ENCODE measurements around the gene ALG8.

Gene ALG8

GRCh38 chr11:78151804-78152203, 12.4 kb upstream of the ALG8 start:
- H3K27ac ChIP-seq (ENCODE audit: low read depth, low read length): no peak overlapping the region
- no peak overlapping the region for H3K4me3 ChIP-seq (ENCODE audit: low read length)
- no peaks in the 10 kb centered on the region for H3K4me1 ChIP-seq (ENCODE audit: control insufficient read depth, insufficient read depth, low read length)
- H3K9ac ChIP-seq (ENCODE audit: low read length): no peak overlapping the region
- no peaks in the 10 kb centered on the region for H3K36me3 ChIP-seq (ENCODE audit: control insufficient read depth, insufficient read depth, low read length)
- H3K27me3 ChIP-seq (ENCODE audit: control insufficient read depth, insufficient read depth, low read length): no peaks in the 10 kb centered on the region

- no peaks in the 10 kb centered on the region for H3K27me3 ChIP-seq (ENCODE audit: control insufficient read depth, insufficient read depth, low read length)
- no peak overlapping the region for H3K9ac ChIP-seq (ENCODE audit: low read length)
- H3K27ac ChIP-seq (ENCODE audit: low read depth, low read length): no peak overlapping the region
- no peaks in the 10 kb centered on the region for H3K4me1 ChIP-seq (ENCODE audit: control insufficient read depth, insufficient read depth, low read length)
- H3K36me3 ChIP-seq (ENCODE audit: control insufficient read depth, insufficient read depth, low read length): no peaks in the 10 kb centered on the region
- no peak overlapping the region for H3K4me3 ChIP-seq (ENCODE audit: low read length)
These were observed 11.3 kb upstream of the ALG8 start for GRCh38 chr11:78150754-78151153.

- Histone ChIP-seq H3K4me3 (ENCODE audit: low read length) (no peak overlapping the region), H3K27me3 (ENCODE audit: control insufficient read depth, insufficient read depth, low read length) (no peaks in the 10 kb centered on the region), H3K27ac (ENCODE audit: low read depth, low read length) (no peak overlapping the region), H3K36me3 (ENCODE audit: control insufficient read depth, insufficient read depth, low read length) (no peaks in the 10 kb centered on the region), H3K4me1 (ENCODE audit: control insufficient read depth, insufficient read depth, low read length) (no peaks in the 10 kb centered on the region), H3K9ac (ENCODE audit: low read length) (no peak overlapping the region)
These were observed 10.9 kb upstream of the ALG8 start for GRCh38 chr11:78150346-78150745.

GRCh38 chr11:78149646-78150045, 10.2 kb upstream of the ALG8 start:
- no peak overlapping the region for H3K9ac ChIP-seq (ENCODE audit: low read length)
- H3K27me3 ChIP-seq (ENCODE audit: control insufficient read depth, insufficient read depth, low read length): no peaks in the 10 kb centered on the region
- no peak overlapping the region for H3K27ac ChIP-seq (ENCODE audit: low read depth, low read length)
- no peaks in the 10 kb centered on the region for H3K36me3 ChIP-seq (ENCODE audit: control insufficient read depth, insufficient read depth, low read length)
- H3K4me3 ChIP-seq (ENCODE audit: low read length): no peak overlapping the region
- no peaks in the 10 kb centered on the region for H3K4me1 ChIP-seq (ENCODE audit: control insufficient read depth, insufficient read depth, low read length)

- H3K4me1 ChIP-seq (ENCODE audit: control insufficient read depth, insufficient read depth, low read length): no peaks in the 10 kb centered on the region
- no peaks in the 10 kb centered on the region for H3K27me3 ChIP-seq (ENCODE audit: control insufficient read depth, insufficient read depth, low read length)
- H3K36me3 ChIP-seq (ENCODE audit: control insufficient read depth, insufficient read depth, low read length): no peaks in the 10 kb centered on the region
- no peak overlapping the region for H3K9ac ChIP-seq (ENCODE audit: low read length)
- no peak overlapping the region for H3K4me3 ChIP-seq (ENCODE audit: low read length)
- no peak overlapping the region for H3K27ac ChIP-seq (ENCODE audit: low read depth, low read length)
These were observed 8.4 kb upstream of the ALG8 start for GRCh38 chr11:78147807-78148206.

GRCh38 chr11:78145511-78146025, 6.1 kb upstream of the ALG8 start:
- Histone ChIP-seq H3K4me3 (ENCODE audit: low read length) (no peak overlapping the region), H3K9ac (ENCODE audit: low read length) (no peak overlapping the region), H3K27me3 (ENCODE audit: control insufficient read depth, insufficient read depth, low read length) (no peaks in the 10 kb centered on the region), H3K4me1 (ENCODE audit: control insufficient read depth, insufficient read depth, low read length) (no peaks in the 10 kb centered on the region), H3K36me3 (ENCODE audit: control insufficient read depth, insufficient read depth, low read length) (no peaks in the 10 kb centered on the region), H3K27ac (ENCODE audit: low read depth, low read length) (no peak overlapping the region)

GRCh38 chr11:78140392-78141077, 1.1 kb upstream of the ALG8 start:
- H3K4me1 ChIP-seq (ENCODE audit: control insufficient read depth, insufficient read depth, low read length): peaks cover 5% of the 10 kb centered on the region
- no peak overlapping the region for H3K27ac ChIP-seq (ENCODE audit: low read depth, low read length)
- no peaks in the 10 kb centered on the region for H3K27me3 ChIP-seq (ENCODE audit: control insufficient read depth, insufficient read depth, low read length)
- H3K36me3 ChIP-seq (ENCODE audit: control insufficient read depth, insufficient read depth, low read length): no peaks in the 10 kb centered on the region
- peak overlapping the region; percentile 77 for H3K4me3 ChIP-seq (ENCODE audit: low read length)
- no peak overlapping the region for H3K9ac ChIP-seq (ENCODE audit: low read length)

GRCh38 chr11:78138694-78139421, 568 bp downstream of the ALG8 start:
- peaks cover 5% of the 10 kb centered on the region for H3K4me1 ChIP-seq (ENCODE audit: control insufficient read depth, insufficient read depth, low read length)
- peak overlapping the region; percentile 77 for H3K4me3 ChIP-seq (ENCODE audit: low read length)
- peak overlapping the region; percentile 46 for H3K9ac ChIP-seq (ENCODE audit: low read length)
- H3K36me3 ChIP-seq (ENCODE audit: control insufficient read depth, insufficient read depth, low read length): no peaks in the 10 kb centered on the region
- peak overlapping the region; percentile 31 for H3K27ac ChIP-seq (ENCODE audit: low read depth, low read length)
- H3K27me3 ChIP-seq (ENCODE audit: control insufficient read depth, insufficient read depth, low read length): no peaks in the 10 kb centered on the region

GRCh38 chr11:78138291-78138690, 1.1 kb downstream of the ALG8 start:
- peak overlapping the region; percentile 77 for H3K4me3 ChIP-seq (ENCODE audit: low read length)
- no peaks in the 10 kb centered on the region for H3K27me3 ChIP-seq (ENCODE audit: control insufficient read depth, insufficient read depth, low read length)
- no peak overlapping the region for H3K9ac ChIP-seq (ENCODE audit: low read length)
- H3K4me1 ChIP-seq (ENCODE audit: control insufficient read depth, insufficient read depth, low read length): peaks cover 5% of the 10 kb centered on the region
- no peak overlapping the region for H3K27ac ChIP-seq (ENCODE audit: low read depth, low read length)
- H3K36me3 ChIP-seq (ENCODE audit: control insufficient read depth, insufficient read depth, low read length): no peaks in the 10 kb centered on the region

GRCh38 chr11:78132475-78132874, 7.0 kb downstream of the ALG8 start:
- Histone ChIP-seq H3K4me3 (ENCODE audit: low read length) (no peak overlapping the region), H3K4me1 (ENCODE audit: control insufficient read depth, insufficient read depth, low read length) (no peaks in the 10 kb centered on the region), H3K27ac (ENCODE audit: low read depth, low read length) (no peak overlapping the region), H3K27me3 (ENCODE audit: control insufficient read depth, insufficient read depth, low read length) (no peaks in the 10 kb centered on the region), H3K36me3 (ENCODE audit: control insufficient read depth, insufficient read depth, low read length) (no peaks in the 10 kb centered on the region), H3K9ac (ENCODE audit: low read length) (no peak overlapping the region)

- H3K9ac ChIP-seq (ENCODE audit: low read length): no peak overlapping the region
- H3K27me3 ChIP-seq (ENCODE audit: control insufficient read depth, insufficient read depth, low read length): no peaks in the 10 kb centered on the region
- no peak overlapping the region for H3K4me3 ChIP-seq (ENCODE audit: low read length)
- no peak overlapping the region for H3K27ac ChIP-seq (ENCODE audit: low read depth, low read length)
- H3K4me1 ChIP-seq (ENCODE audit: control insufficient read depth, insufficient read depth, low read length): no peaks in the 10 kb centered on the region
- no peaks in the 10 kb centered on the region for H3K36me3 ChIP-seq (ENCODE audit: control insufficient read depth, insufficient read depth, low read length)
These were observed 7.5 kb downstream of the ALG8 start for GRCh38 chr11:78131956-78132355.

- Histone ChIP-seq H3K4me3 (ENCODE audit: low read length) (no peak overlapping the region), H3K27ac (ENCODE audit: low read depth, low read length) (no peak overlapping the region), H3K4me1 (ENCODE audit: control insufficient read depth, insufficient read depth, low read length) (no peaks in the 10 kb centered on the region), H3K9ac (ENCODE audit: low read length) (no peak overlapping the region), H3K36me3 (ENCODE audit: control insufficient read depth, insufficient read depth, low read length) (no peaks in the 10 kb centered on the region), H3K27me3 (ENCODE audit: control insufficient read depth, insufficient read depth, low read length) (no peaks in the 10 kb centered on the region)
These were observed 12.0 kb downstream of the ALG8 start for GRCh38 chr11:78127403-78127802.

Measured in rectal smooth muscle tissue (tissue), 1 donor.